Measurements from ENCODE around the gene MROH7.

Gene MROH7

GRCh38 chr1:54685335-54685905 is 43.8 kb downstream of the MROH7 start:
- WGBS = 82% methylated on average over 4 of the region's 4 CpGs
- H4K8ac ChIP-seq (ENCODE audit: low read length) = no peak overlapping the region

GRCh38 chr1:54686155-54686554 is 44.6 kb downstream of the MROH7 start:
- DNase-seq = no peak
- 74% methylated on average over 11 of the region's 11 CpGs for WGBS
- Histone ChIP-seq H2AK5ac (ENCODE audit: low read length, severe bottlenecking) (no peak overlapping the region), H3K79me1 (replicated peaks; ENCODE audit: low read length, poor library complexity, severe bottlenecking) (no peaks in the 10 kb centered on the region), H2BK12ac (ENCODE audit: low read length in 2 of 2) (no peak overlapping the region), H2BK5ac (ENCODE audit: low read depth, low read length, poor library complexity, severe bottlenecking) (no peak overlapping the region), H2BK15ac (ENCODE audit: low read depth, poor library complexity, severe bottlenecking) (no peak overlapping the region), H3K9ac (ENCODE audit: low read length) (no peak overlapping the region), H3K4me1 (ENCODE audit: control insufficient read depth, insufficient read depth, low read depth, low read length) (no peaks in the 10 kb centered on the region), H4K91ac (ENCODE audit: low read length) (no peak overlapping the region), H2AFZ (ENCODE audit: low read depth, low read length) (no peak overlapping the region), H3K23ac (ENCODE audit: low read length in 2 of 2) (no peak overlapping the region), H3K36me3 (ENCODE audit: control insufficient read depth in 1 of 2, insufficient read depth in 2 of 2, low read depth in 1 of 2, low read length in 2 of 2) (no peaks in the 10 kb centered on the region), H2BK120ac (ENCODE audit: low read depth, low read length) (no peak overlapping the region), H3K4me3 (ENCODE audit: insufficient read depth in 1 of 2, low read depth in 1 of 2, low read length in 2 of 2) (no peak overlapping the region), H3K4me2 (ENCODE audit: low read length, poor library complexity, severe bottlenecking) (no peak overlapping the region), H3K27ac (ENCODE audit: low read length, poor library complexity, severe bottlenecking) (no peak overlapping the region), H3K14ac (ENCODE audit: low read length in 2 of 2) (no peak overlapping the region), H3K4ac (ENCODE audit: low read depth in 1 of 2, low read length in 2 of 2) (no peak overlapping the region), H3K18ac (ENCODE audit: low read depth in 1 of 2, low read length in 2 of 2) (no peak overlapping the region), H3K9me3 (ENCODE audit: control insufficient read depth, low read length) (no peaks in the 10 kb centered on the region), H3K27me3 (ENCODE audit: control insufficient read depth in 1 of 2, insufficient read depth in 1 of 2, low read length in 2 of 2) (peaks cover 36 to 53% of the 10 kb centered on the region in 2 experiments), H4K8ac (ENCODE audit: low read length) (no peak overlapping the region)

More at GRCh38 chr1:54685335-54685905, 43.8 kb downstream of the MROH7 start:
- Histone ChIP-seq H2BK5ac (ENCODE audit: low read depth, low read length, poor library complexity, severe bottlenecking) (no peak overlapping the region), H2BK120ac (ENCODE audit: low read depth, low read length) (no peak overlapping the region), H3K9ac (ENCODE audit: low read length) (no peak overlapping the region), H3K4me2 (ENCODE audit: low read length, poor library complexity, severe bottlenecking) (no peak overlapping the region), H2BK15ac (ENCODE audit: low read depth, poor library complexity, severe bottlenecking) (no peak overlapping the region), H3K36me3 (ENCODE audit: control insufficient read depth in 1 of 2, insufficient read depth in 2 of 2, low read depth in 1 of 2, low read length in 2 of 2) (no peaks in the 10 kb centered on the region), H4K91ac (ENCODE audit: low read length) (no peak overlapping the region), H3K23ac (ENCODE audit: low read length in 2 of 2) (no peak overlapping the region), H3K79me1 (replicated peaks; ENCODE audit: low read length, poor library complexity, severe bottlenecking) (no peaks in the 10 kb centered on the region), H3K27me3 (ENCODE audit: control insufficient read depth in 1 of 2, insufficient read depth in 1 of 2, low read length in 2 of 2) (peaks cover 30 to 57% of the 10 kb centered on the region in 2 experiments), H2BK12ac (ENCODE audit: low read length in 2 of 2) (no peak overlapping the region), H3K18ac (ENCODE audit: low read depth in 1 of 2, low read length in 2 of 2) (no peak overlapping the region), H3K4ac (ENCODE audit: low read depth in 1 of 2, low read length in 2 of 2) (no peak overlapping the region), H3K27ac (ENCODE audit: low read length, poor library complexity, severe bottlenecking) (no peak overlapping the region), H3K4me1 (ENCODE audit: control insufficient read depth, insufficient read depth, low read depth, low read length) (no peaks in the 10 kb centered on the region), H3K9me3 (ENCODE audit: control insufficient read depth, low read length) (no peaks in the 10 kb centered on the region), H2AK5ac (ENCODE audit: low read length, severe bottlenecking) (no peak overlapping the region), H2AFZ (ENCODE audit: low read depth, low read length) (no peak overlapping the region), H3K4me3 (ENCODE audit: insufficient read depth in 1 of 2, low read depth in 1 of 2, low read length in 2 of 2) (no peak overlapping the region), H3K14ac (ENCODE audit: low read length in 2 of 2) (no peak overlapping the region)
- no peak for DNase-seq

GRCh38 chr1:54694771-54695170 is 53.2 kb downstream of the MROH7 start:
- Histone ChIP-seq H3K9ac (ENCODE audit: low read length) (no peak overlapping the region), H2BK15ac (ENCODE audit: low read depth, poor library complexity, severe bottlenecking) (no peak overlapping the region)
- 82% methylated on average over 8 of the region's 8 CpGs for WGBS

GRCh38 chr1:54695221-54695620 is 53.6 kb downstream of the MROH7 start:
- WGBS = 87% methylated on average over 15 of the region's 15 CpGs

More at GRCh38 chr1:54694771-54695170, 53.2 kb downstream of the MROH7 start:
- Histone ChIP-seq H3K4me1 (ENCODE audit: control insufficient read depth, insufficient read depth, low read depth, low read length) (no peaks in the 10 kb centered on the region), H3K27me3 (ENCODE audit: control insufficient read depth in 1 of 2, insufficient read depth in 1 of 2, low read length in 2 of 2) (peaks cover 41 to 58% of the 10 kb centered on the region in 2 experiments), H3K36me3 (ENCODE audit: control insufficient read depth in 1 of 2, insufficient read depth in 2 of 2, low read depth in 1 of 2, low read length in 2 of 2) (no peaks in the 10 kb centered on the region), H3K4ac (ENCODE audit: low read depth in 1 of 2, low read length in 2 of 2) (no peak overlapping the region), H3K14ac (ENCODE audit: low read length in 2 of 2) (no peak overlapping the region), H4K91ac (ENCODE audit: low read length) (no peak overlapping the region), H3K79me1 (replicated peaks; ENCODE audit: low read length, poor library complexity, severe bottlenecking) (no peaks in the 10 kb centered on the region), H2BK5ac (ENCODE audit: low read depth, low read length, poor library complexity, severe bottlenecking) (no peak overlapping the region), H3K4me3 (ENCODE audit: insufficient read depth in 1 of 2, low read depth in 1 of 2, low read length in 2 of 2) (no peak overlapping the region), H2AFZ (ENCODE audit: low read depth, low read length) (no peak overlapping the region), H2BK120ac (ENCODE audit: low read depth, low read length) (no peak overlapping the region), H3K27ac (ENCODE audit: low read length, poor library complexity, severe bottlenecking) (no peak overlapping the region), H3K9me3 (ENCODE audit: control insufficient read depth, low read length) (no peaks in the 10 kb centered on the region), H2BK12ac (ENCODE audit: low read length in 2 of 2) (no peak overlapping the region), H4K8ac (ENCODE audit: low read length) (no peak overlapping the region), H2AK5ac (ENCODE audit: low read length, severe bottlenecking) (no peak overlapping the region), H3K23ac (ENCODE audit: low read length in 2 of 2) (no peak overlapping the region), H3K4me2 (ENCODE audit: low read length, poor library complexity, severe bottlenecking) (no peak overlapping the region), H3K18ac (ENCODE audit: low read depth in 1 of 2, low read length in 2 of 2) (no peak overlapping the region)
- DNase-seq = no peak

More at GRCh38 chr1:54695221-54695620, 53.6 kb downstream of the MROH7 start:
- Histone ChIP-seq H2BK120ac (ENCODE audit: low read depth, low read length) (no peak overlapping the region), H2AFZ (ENCODE audit: low read depth, low read length) (no peak overlapping the region), H3K27ac (ENCODE audit: low read length, poor library complexity, severe bottlenecking) (no peak overlapping the region), H4K91ac (ENCODE audit: low read length) (no peak overlapping the region), H3K4me2 (ENCODE audit: low read length, poor library complexity, severe bottlenecking) (no peak overlapping the region), H2AK5ac (ENCODE audit: low read length, severe bottlenecking) (no peak overlapping the region), H3K9ac (ENCODE audit: low read length) (no peak overlapping the region), H3K9me3 (ENCODE audit: control insufficient read depth, low read length) (no peaks in the 10 kb centered on the region), H3K4ac (ENCODE audit: low read depth in 1 of 2, low read length in 2 of 2) (no peak overlapping the region), H4K8ac (ENCODE audit: low read length) (no peak overlapping the region), H3K79me1 (replicated peaks; ENCODE audit: low read length, poor library complexity, severe bottlenecking) (no peaks in the 10 kb centered on the region), H3K14ac (ENCODE audit: low read length in 2 of 2) (no peak overlapping the region), H3K4me3 (ENCODE audit: insufficient read depth in 1 of 2, low read depth in 1 of 2, low read length in 2 of 2) (no peak overlapping the region), H2BK12ac (ENCODE audit: low read length in 2 of 2) (no peak overlapping the region), H3K4me1 (ENCODE audit: control insufficient read depth, insufficient read depth, low read depth, low read length) (no peaks in the 10 kb centered on the region), H3K23ac (ENCODE audit: low read length in 2 of 2) (no peak overlapping the region), H2BK15ac (ENCODE audit: low read depth, poor library complexity, severe bottlenecking) (no peak overlapping the region), H3K27me3 (ENCODE audit: control insufficient read depth in 1 of 2, insufficient read depth in 1 of 2, low read length in 2 of 2) (peaks cover 46 to 58% of the 10 kb centered on the region in 2 experiments), H3K18ac (ENCODE audit: low read depth in 1 of 2, low read length in 2 of 2) (no peak overlapping the region), H2BK5ac (ENCODE audit: low read depth, low read length, poor library complexity, severe bottlenecking) (no peak overlapping the region), H3K36me3 (ENCODE audit: control insufficient read depth in 1 of 2, insufficient read depth in 2 of 2, low read depth in 1 of 2, low read length in 2 of 2) (no peaks in the 10 kb centered on the region)
- no peak for DNase-seq

All from mesenchymal stem cell (in vitro differentiated cells and primary cell).